Activated T-helper 17 cell treated with anti-CD3 and anti-CD28 coated beads, Interleukin-2, amount 50 U/mL, for 72 hours (primary cell): ENCODE results near the gene SH3BGRL2. TPM values are rescaled to one million over a fixed set of nuclear protein-coding genes. Genes with fewer than 3 reads are reported as not detected.

ENCODE experiments used
- ATAC-seq: fragments of 150-1000 bp; cut with Tn5 transposase; replicated peaks from 2 replicates; pipeline ENCODE4 v1.10.0; 2021; ENCODE audit warnings: mild to moderate bottlenecking, moderate library complexity
- H3K27ac Mint-ChIP-seq: one replicate; pipeline ENCODE4 v1.8.0; 2022; ENCODE audit warnings: mixed read lengths
- H3K27me3 Mint-ChIP-seq: one replicate; pipeline ENCODE4 v1.8.0; 2022; ENCODE audit warnings: mixed read lengths
- H3K36me3 Mint-ChIP-seq: one replicate; pipeline ENCODE4 v1.8.0; 2022; ENCODE audit warnings: low read depth, mild to moderate bottlenecking, mixed read lengths
- H3K4me1 Mint-ChIP-seq: one replicate; pipeline ENCODE4 v1.8.0; 2022; ENCODE audit warnings: mixed read lengths
- H3K4me3 Mint-ChIP-seq: one replicate; pipeline ENCODE4 v1.8.0; 2022; ENCODE audit warnings: mild to moderate bottlenecking, mixed read lengths
- H3K9me3 Mint-ChIP-seq: one replicate; pipeline ENCODE4 v1.8.0; 2022; ENCODE audit warnings: mixed read lengths
- total RNA-seq, 2 donors: library from RNA; stranded (reverse); gene quantifications; one replicate each; pipeline ENCODE4 v1.2.3, GENCODE V29; 2022

Gene SH3BGRL2
- total RNA-seq, 2 donors from 2014 or later: 0.06 to 0.24 TPM

GRCh38 chr6:79750806-79751205 is 119.7 kb downstream of the SH3BGRL2 start:
- ATAC-seq: no peak
- Mint-ChIP-seq H3K36me3 (no peaks in the 10 kb centered on the region), H3K4me1 (no peaks in the 10 kb centered on the region), H3K27me3 (peaks cover 26% of the 10 kb centered on the region), H3K27ac (no peak overlapping the region), H3K4me3 (no peak overlapping the region), H3K9me3 (peaks cover 4% of the 10 kb centered on the region)

Other genes with a start within 250 kb of the SH3BGRL2 start
- gene LCA5, start 93.9 kb upstream of the SH3BGRL2 start, total RNA-seq: under 1 TPM; 0.28 to 0.32 TPM